Astrocyte (in vitro differentiated cells and primary cell): Measurements from ENCODE around the gene PCDHGB4. TPM values are rescaled to one million over a fixed set of nuclear protein-coding genes. Genes with fewer than 3 reads are reported as not detected.
"Not testable (repeated sequence)": the region's sequence is repeated elsewhere in the genome, so short reads cannot be mapped to it uniquely, and the experiment has no call there.

Experiments
- DNase-seq: peaks from one replicate; pipeline ENCODE4 v3.0.0-alpha.2; 2010; ENCODE audit warnings: low read depth
- FAIRE-seq: peaks from 2 replicates; lab custom pipeline; 2011; peaks lifted over from hg19 to GRCh38; lab: Jason Lieb, UNC
- H2AFZ ChIP-seq: 2 replicates; pipeline ENCODE4 v1.6.0; 2012; ENCODE audit warnings: low read depth, low read length, inconsistent platforms
- H3K27ac ChIP-seq: 2 replicates; pipeline ENCODE4 v1.5.1; 2011; ENCODE audit warnings: low read depth, low read length, inconsistent platforms
- H3K27me3 ChIP-seq: 2 replicates; pipeline ENCODE4 v1.6.0; 2011; ENCODE audit warnings: low read length, inconsistent platforms; ENCODE audit not compliant: insufficient read depth
- H3K36me3 ChIP-seq: 2 replicates; pipeline ENCODE4 v1.5.1; 2011; ENCODE audit warnings: low read length, inconsistent platforms; ENCODE audit not compliant: insufficient read depth
- H3K4me1 ChIP-seq: 2 replicates; pipeline ENCODE4 v1.5.1; 2011; ENCODE audit warnings: low read length, inconsistent platforms; ENCODE audit not compliant: insufficient read depth
- H3K4me2 ChIP-seq: 2 replicates; pipeline ENCODE4 v1.6.0; 2012; ENCODE audit warnings: low read length, inconsistent platforms
- H3K4me3 ChIP-seq: 2 replicates; pipeline ENCODE4 v1.5.1; 2011; ENCODE audit warnings: low read depth, mild to moderate bottlenecking, low read length, inconsistent platforms; ENCODE audit not compliant: insufficient read depth
- H3K79me2 ChIP-seq: 2 replicates; pipeline ENCODE4 v1.6.0; 2012; ENCODE audit warnings: mild to moderate bottlenecking, low read length, inconsistent platforms; ENCODE audit not compliant: insufficient read depth
- H3K9ac ChIP-seq: 2 replicates; pipeline ENCODE4 v1.6.0; 2012; ENCODE audit warnings: mild to moderate bottlenecking, low read length, inconsistent platforms
- H3K9me3 ChIP-seq: 2 replicates; pipeline ENCODE4 v1.5.1; 2012; ENCODE audit warnings: low read depth, mild to moderate bottlenecking, low read length, inconsistent platforms; ENCODE audit not compliant: insufficient read depth
- H4K20me1 ChIP-seq: 2 replicates; pipeline ENCODE4 v1.6.0; 2012; ENCODE audit warnings: low read length, inconsistent platforms; ENCODE audit not compliant: insufficient read depth
- H3K27ac Mint-ChIP-seq: one replicate; pipeline ENCODE4 v1.8.0; 2021; ENCODE audit warnings: mild to moderate bottlenecking, mixed read lengths; ENCODE audit not compliant: unreplicated experiment
- H3K27me3 Mint-ChIP-seq: one replicate; pipeline ENCODE4 v1.8.0; 2021; ENCODE audit warnings: low read depth, mixed read lengths; ENCODE audit not compliant: unreplicated experiment
- H3K36me3 Mint-ChIP-seq: one replicate; pipeline ENCODE4 v1.8.0; 2021; ENCODE audit warnings: low read depth, mixed read lengths; ENCODE audit not compliant: unreplicated experiment
- H3K4me1 Mint-ChIP-seq: one replicate; pipeline ENCODE4 v1.8.0; 2021; ENCODE audit warnings: low read depth, mixed read lengths; ENCODE audit not compliant: unreplicated experiment
- H3K4me3 Mint-ChIP-seq: one replicate; pipeline ENCODE4 v1.8.0; 2021; ENCODE audit warnings: mild to moderate bottlenecking, moderate library complexity, mixed read lengths; ENCODE audit not compliant: unreplicated experiment
- H3K9me3 Mint-ChIP-seq: one replicate; pipeline ENCODE4 v1.8.0; 2021; ENCODE audit warnings: mild to moderate bottlenecking, mixed read lengths; ENCODE audit not compliant: unreplicated experiment
- EZH2 ChIP-seq: IDR thresholded peaks from 2 replicates; pipeline ENCODE4 v1.6.1; 2012; ENCODE audit warnings: mild to moderate bottlenecking, low read length, inconsistent platforms; ENCODE audit not compliant: insufficient read depth
- total RNA-seq: library from RNA; stranded (reverse); gene quantifications from 2 replicates; pipeline ENCODE4 v1.2.1, GENCODE V29; 2021
- TF ChIP-seq, protein P1 (sequence below): IDR thresholded peaks from 2 replicates; pipeline ENCODE4 v1.5.1; 2011; ENCODE audit warnings: low read depth, mild to moderate bottlenecking, inconsistent platforms, low read length, moderate library complexity; ENCODE audit not compliant: insufficient read depth

The PCDHGB4 gene
- total RNA-seq, 1 donor from 2014 or later = 13.6 TPM

- Histone ChIP-seq H4K20me1 (no peaks in the 10 kb centered on the region), H3K27me3 (no peaks in the 10 kb centered on the region), H3K4me1 (no peaks in the 10 kb centered on the region), H3K9ac (peak within 1 kb of the TSS; percentile 56), H3K79me2 (peaks cover 4% of the 10 kb centered on the region), H2AFZ (peak within 1 kb of the TSS; percentile 23), H3K27ac (peak within 1 kb of the TSS; percentile 28), H3K4me2 (peak within 1 kb of the TSS; percentile 70), H3K9me3 (peaks cover 45% of the 10 kb centered on the region), H3K4me3 (peak within 1 kb of the TSS; percentile 49), H3K36me3 (no peaks in the 10 kb centered on the region)
- peak; percentile 77 for DNase-seq
- H3K9me3 Mint-ChIP-seq = peaks cover 35% of the 10 kb centered on the region
- no peak within 1 kb of the TSS for H3K4me3 Mint-ChIP-seq
- TF ChIP-seq EZH2 = no peak
- TF ChIP-seq, protein P1, sequence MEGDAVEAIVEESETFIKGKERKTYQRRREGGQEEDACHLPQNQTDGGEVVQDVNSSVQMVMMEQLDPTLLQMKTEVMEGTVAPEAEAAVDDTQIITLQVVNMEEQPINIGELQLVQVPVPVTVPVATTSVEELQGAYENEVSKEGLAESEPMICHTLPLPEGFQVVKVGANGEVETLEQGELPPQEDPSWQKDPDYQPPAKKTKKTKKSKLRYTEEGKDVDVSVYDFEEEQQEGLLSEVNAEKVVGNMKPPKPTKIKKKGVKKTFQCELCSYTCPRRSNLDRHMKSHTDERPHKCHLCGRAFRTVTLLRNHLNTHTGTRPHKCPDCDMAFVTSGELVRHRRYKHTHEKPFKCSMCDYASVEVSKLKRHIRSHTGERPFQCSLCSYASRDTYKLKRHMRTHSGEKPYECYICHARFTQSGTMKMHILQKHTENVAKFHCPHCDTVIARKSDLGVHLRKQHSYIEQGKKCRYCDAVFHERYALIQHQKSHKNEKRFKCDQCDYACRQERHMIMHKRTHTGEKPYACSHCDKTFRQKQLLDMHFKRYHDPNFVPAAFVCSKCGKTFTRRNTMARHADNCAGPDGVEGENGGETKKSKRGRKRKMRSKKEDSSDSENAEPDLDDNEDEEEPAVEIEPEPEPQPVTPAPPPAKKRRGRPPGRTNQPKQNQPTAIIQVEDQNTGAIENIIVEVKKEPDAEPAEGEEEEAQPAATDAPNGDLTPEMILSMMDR = peak; percentile 58
- no peaks in the 10 kb centered on the region for H3K27me3 Mint-ChIP-seq
- H3K27ac Mint-ChIP-seq = no peak within 1 kb of the TSS
- no peak for FAIRE-seq
- no peaks in the 10 kb centered on the region for H3K4me1 Mint-ChIP-seq
- peaks cover 60% of the 10 kb centered on the region for H3K36me3 Mint-ChIP-seq
These were observed 43.0 kb downstream of the PCDHGB4 start, which contains the start of gene PCDHGA12 for GRCh38 chr5:141430332-141431113. Gene PCDHGA12, plus strand, starts transcription at chr5:141430507. Its CDS starts 253 bp downstream, at chr5:141430760.

DNA sequence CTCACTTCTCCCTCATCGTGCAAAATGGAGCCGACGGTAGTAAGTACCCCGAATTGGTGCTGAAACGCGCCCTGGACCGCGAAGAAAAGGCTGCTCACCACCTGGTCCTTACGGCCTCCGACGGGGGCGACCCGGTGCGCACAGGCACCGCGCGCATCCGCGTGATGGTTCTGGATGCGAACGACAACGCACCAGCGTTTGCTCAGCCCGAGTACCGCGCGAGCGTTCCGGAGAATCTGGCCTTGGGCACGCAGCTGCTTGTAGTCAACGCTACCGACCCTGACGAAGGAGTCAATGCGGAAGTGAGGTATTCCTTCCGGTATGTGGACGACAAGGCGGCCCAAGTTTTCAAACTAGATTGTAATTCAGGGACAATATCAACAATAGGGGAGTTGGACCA is 43.8 kb downstream of the PCDHGB4 start:
- no peaks in the 10 kb centered on the region for H3K27me3 Mint-ChIP-seq
- Histone ChIP-seq H3K4me1 (no peaks in the 10 kb centered on the region), H3K27ac (no peak overlapping the region), H3K4me3 (peak overlapping the region; percentile 49), H4K20me1 (no peaks in the 10 kb centered on the region), H2AFZ (no peak overlapping the region), H3K9me3 (peaks cover 38% of the 10 kb centered on the region), H3K4me2 (peak overlapping the region; percentile 70), H3K36me3 (no peaks in the 10 kb centered on the region), H3K9ac (peak overlapping the region; percentile 56), H3K79me2 (peaks cover 8% of the 10 kb centered on the region), H3K27me3 (no peaks in the 10 kb centered on the region)
- DNase-seq = peak; percentile 34
- FAIRE-seq = no peak
- peaks cover 35% of the 10 kb centered on the region for H3K9me3 Mint-ChIP-seq
- no peak overlapping the region for H3K27ac Mint-ChIP-seq
- TF ChIP-seq, protein P1 = no peak
- no peak for TF ChIP-seq EZH2
- no peaks in the 10 kb centered on the region for H3K4me1 Mint-ChIP-seq
- no peak overlapping the region for H3K4me3 Mint-ChIP-seq
- peaks cover 54% of the 10 kb centered on the region for H3K36me3 Mint-ChIP-seq

GRCh38 chr5:141432308-141432707 is 44.8 kb downstream of the PCDHGB4 start:
- not testable (repeated sequence) for H3K4me3 ChIP-seq, H3K4me1 Mint-ChIP-seq, H3K27ac Mint-ChIP-seq, H2AFZ ChIP-seq, DNase-seq, H3K36me3 ChIP-seq, H3K9ac ChIP-seq, H3K79me2 ChIP-seq, H3K27ac ChIP-seq, H3K27me3 ChIP-seq, H3K27me3 Mint-ChIP-seq, H4K20me1 ChIP-seq, H3K4me3 Mint-ChIP-seq, H3K4me1 ChIP-seq, FAIRE-seq
- peaks cover 27% of the 10 kb centered on the region for H3K9me3 Mint-ChIP-seq
- Histone ChIP-seq H3K4me2 (peak overlapping the region; percentile 6), H3K9me3 (peaks cover 30% of the 10 kb centered on the region)
- H3K36me3 Mint-ChIP-seq = peaks cover 44% of the 10 kb centered on the region

GRCh38 chr5:141432726-141433125 is 45.2 kb downstream of the PCDHGB4 start:
- not testable (repeated sequence) for H3K4me3 ChIP-seq, H2AFZ ChIP-seq, H3K27ac ChIP-seq, FAIRE-seq, H3K27me3 Mint-ChIP-seq, H3K4me3 Mint-ChIP-seq, H3K27me3 ChIP-seq, H3K36me3 ChIP-seq, H3K4me1 Mint-ChIP-seq, DNase-seq, H3K27ac Mint-ChIP-seq, H4K20me1 ChIP-seq, H3K9ac ChIP-seq, H3K4me2 ChIP-seq, H3K4me1 ChIP-seq, H3K79me2 ChIP-seq
- H3K9me3 Mint-ChIP-seq = peaks cover 27% of the 10 kb centered on the region
- peaks cover 25% of the 10 kb centered on the region for H3K9me3 ChIP-seq
- peaks cover 41% of the 10 kb centered on the region for H3K36me3 Mint-ChIP-seq
